Karpas-422 (cell line): ENCODE data around the gene FOXA2. TPM values are rescaled to one million over a fixed set of nuclear protein-coding genes. Genes with fewer than 3 reads are reported as not detected.
"Not testable (repeated sequence)": the region's sequence is repeated elsewhere in the genome, so short reads cannot be mapped to it uniquely, and the experiment has no call there.

Experiments used
- DNase-seq: peaks from one replicate; pipeline ENCODE4 v3.0.0-alpha.2; 2015
- H2AFZ ChIP-seq: fragments of 200-600 bp; sonication (generic); 2 replicates; pipeline ENCODE4 v1.6.1; 2014; ENCODE audit warnings: antibody characterized with exemption, low read length, mixed read lengths
- H3K27ac ChIP-seq: fragments of 200-600 bp; sonication (generic); 2 replicates; pipeline ENCODE4 v1.5.1; 2014; ENCODE audit warnings: mild to moderate bottlenecking, low read length, moderate library complexity
- H3K27me3 ChIP-seq: fragments of 200-600 bp; sonication (generic); 2 replicates; pipeline ENCODE4 v1.6.1; 2014; ENCODE audit warnings: low read length, mixed read lengths
- H3K36me3 ChIP-seq: fragments of 200-600 bp; sonication (generic); 2 replicates; pipeline ENCODE4 v1.6.1; 2014; ENCODE audit warnings: low read length, mixed read lengths; ENCODE audit not compliant: insufficient read depth
- H3K4me1 ChIP-seq: fragments of 200-600 bp; sonication (generic); 2 replicates; pipeline ENCODE4 v1.6.1; 2014; ENCODE audit warnings: mild to moderate bottlenecking, low read length, mixed read lengths
- H3K4me2 ChIP-seq: fragments of 200-600 bp; sonication (generic); 2 replicates; pipeline ENCODE4 v1.6.1; 2014; ENCODE audit warnings: low read length, low read depth, mild to moderate bottlenecking; ENCODE audit not compliant: poor library complexity, severe bottlenecking
- H3K4me3 ChIP-seq: fragments of 200-600 bp; sonication (generic); 2 replicates; pipeline ENCODE4 v1.5.1; 2014; ENCODE audit warnings: mild to moderate bottlenecking, antibody characterized with exemption, low read length, mixed read lengths
- H3K79me2 ChIP-seq: fragments of 200-600 bp; sonication (generic); 2 replicates; pipeline ENCODE4 v1.6.1; 2014; ENCODE audit warnings: mild to moderate bottlenecking, low read length, mixed read lengths
- H3K9ac ChIP-seq: fragments of 200-600 bp; sonication (generic); 2 replicates; pipeline ENCODE4 v1.6.0; 2014; ENCODE audit warnings: low read length
- H3K9me2 ChIP-seq: fragments of 200-600 bp; sonication (generic), shearing (Covaris generic); replicated peaks from 2 replicates; pipeline ENCODE4 v1.6.0; 2014; ENCODE audit warnings: mild to moderate bottlenecking, low read length, moderate library complexity; ENCODE audit not compliant: insufficient read depth
- H3K9me3 ChIP-seq: fragments of 300-700, 200-600 bp; sonication (generic); 2 replicates; pipeline ENCODE4 v1.6.1; 2014; ENCODE audit warnings: low read length, mixed read lengths
- H4K20me1 ChIP-seq: fragments of 200-600 bp; sonication (generic); 2 replicates; pipeline ENCODE4 v1.6.1; 2014; ENCODE audit warnings: mild to moderate bottlenecking, antibody characterized with exemption, low read length, low read depth; ENCODE audit not compliant: insufficient read depth
- total RNA-seq: library from RNA; depleted of rRNA; stranded (reverse); fragments of >200 nt; shearing (Covaris generic); gene quantifications from 2 replicates; pipeline ENCODE4 v1.2.3, GENCODE V29; 2014; ENCODE audit warnings: low replicate concordance

Gene FOXA2
- total RNA-seq, 1 experiment from 2014 or later = not detected

DNA sequence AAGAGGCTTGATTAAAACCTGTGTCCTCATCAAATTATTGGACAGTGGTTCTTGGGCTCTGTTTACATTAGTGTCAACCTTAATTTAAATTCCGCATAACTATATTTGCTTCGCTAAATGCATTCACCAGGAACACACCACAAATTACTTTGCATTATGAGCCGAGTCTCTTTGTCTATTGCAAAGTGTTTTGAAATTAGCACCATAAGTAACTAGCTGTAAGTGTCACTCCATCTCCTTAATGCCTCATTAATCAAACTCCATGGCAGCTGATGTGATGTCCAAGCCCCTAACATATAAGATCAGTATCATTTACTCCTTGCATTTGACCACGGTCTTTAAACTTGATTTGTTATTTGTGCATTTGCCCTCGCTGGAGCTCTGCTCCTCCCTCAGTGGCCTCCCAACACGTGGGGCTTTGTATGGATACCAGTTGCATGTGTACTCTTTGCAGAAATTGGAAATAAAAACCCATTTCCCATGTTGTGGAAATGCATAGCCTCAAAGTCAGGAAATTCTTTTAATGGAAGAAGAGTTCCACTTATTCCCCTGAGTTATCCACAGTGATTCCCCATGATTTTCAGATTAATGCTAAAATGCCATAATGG, 24.6 kb downstream of the FOXA2 start:
- no peaks in the 10 kb centered on the region for H3K9me2 ChIP-seq

DNA sequence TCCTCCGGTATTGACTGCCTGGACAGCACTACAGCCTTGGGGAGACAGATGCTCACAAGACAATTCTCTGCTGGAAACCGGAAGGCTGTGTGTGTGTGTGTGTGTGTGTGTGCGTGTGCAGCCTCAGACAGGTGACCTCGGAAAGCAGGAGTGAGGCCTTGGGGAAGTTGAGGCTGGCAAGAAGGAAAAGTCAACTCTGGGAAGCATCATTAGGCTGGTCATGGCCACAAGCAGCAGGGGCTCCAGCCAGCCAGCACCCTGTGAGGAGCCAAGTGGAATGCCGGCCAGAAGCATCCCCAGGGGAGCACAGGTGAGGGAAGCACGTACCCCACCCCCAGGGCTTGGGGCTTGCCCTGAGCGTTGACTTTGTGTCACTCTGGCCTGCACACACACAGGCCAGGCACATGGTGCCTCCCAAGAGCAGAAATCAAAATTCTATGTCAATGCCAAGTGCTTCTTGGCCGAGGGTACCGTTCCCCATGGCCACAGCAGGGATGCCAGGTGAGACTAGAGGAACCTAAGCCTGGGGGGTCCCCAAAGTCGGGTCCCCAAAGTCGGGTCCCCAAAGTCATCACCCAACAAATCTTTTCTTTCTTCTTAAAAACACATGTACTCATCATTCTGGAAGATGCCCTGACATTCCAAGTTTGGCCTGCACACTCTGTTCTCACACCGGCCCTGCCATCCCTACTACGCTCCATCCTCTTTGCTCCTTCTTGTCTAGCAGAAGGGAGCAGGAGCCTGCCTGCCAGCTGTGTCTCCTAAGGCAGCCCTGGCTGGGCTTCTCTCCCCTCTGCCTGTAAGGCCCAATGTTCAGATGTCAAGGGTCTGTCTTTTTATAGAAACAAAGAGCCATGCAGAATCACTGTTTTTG, 26.7 kb downstream of the FOXA2 start:
- Histone ChIP-seq H3K4me2 (no peak overlapping the region), H3K9me3 (no peaks in the 10 kb centered on the region), H2AFZ (no peak overlapping the region), H3K27ac (no peak overlapping the region), H3K79me2 (no peaks in the 10 kb centered on the region), H3K4me3 (no peak overlapping the region), H3K9me2 (no peaks in the 10 kb centered on the region), H3K9ac (no peak overlapping the region), H3K36me3 (no peaks in the 10 kb centered on the region), H4K20me1 (no peaks in the 10 kb centered on the region), H3K27me3 (no peaks in the 10 kb centered on the region), H3K4me1 (no peaks in the 10 kb centered on the region)
- DNase-seq = no peak

More for the DNA sequence above, 24.6 kb downstream of the FOXA2 start:
- no peak overlapping the region for H3K4me2 ChIP-seq
- DNase-seq = no peak
- no peak overlapping the region for H2AFZ ChIP-seq
- H3K27ac ChIP-seq = no peak overlapping the region
- H3K36me3 ChIP-seq = no peaks in the 10 kb centered on the region
- no peak overlapping the region for H3K9ac ChIP-seq
- no peaks in the 10 kb centered on the region for H3K27me3 ChIP-seq
- H3K4me3 ChIP-seq = no peak overlapping the region
- no peaks in the 10 kb centered on the region for H3K9me3 ChIP-seq
- H3K4me1 ChIP-seq = no peaks in the 10 kb centered on the region
- no peaks in the 10 kb centered on the region for H4K20me1 ChIP-seq
- H3K79me2 ChIP-seq = no peaks in the 10 kb centered on the region

DNA sequence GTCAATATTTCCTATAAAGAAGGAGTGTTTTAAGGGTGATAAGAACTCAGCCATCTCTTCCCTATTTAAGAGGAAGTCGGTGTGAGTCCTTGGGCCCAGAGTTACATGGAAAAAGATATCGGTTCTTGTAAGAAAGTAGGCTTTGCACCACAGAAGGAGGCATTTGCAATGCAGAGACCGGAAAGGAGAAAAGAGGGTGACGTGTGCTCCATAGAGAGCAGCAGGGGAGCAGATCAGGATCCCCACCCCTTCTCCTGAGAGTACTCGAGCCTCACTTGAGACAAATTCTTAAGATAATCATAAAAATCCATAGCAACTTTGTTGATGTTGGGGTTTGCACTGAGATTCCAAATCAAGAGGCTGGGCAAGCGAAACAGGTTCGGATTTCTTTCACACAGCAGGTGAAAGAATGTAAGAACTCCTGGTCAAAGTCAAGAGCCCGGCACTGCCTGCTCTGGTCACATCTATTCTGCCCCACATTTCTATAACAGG, 27.8 kb downstream of the FOXA2 start:
- Histone ChIP-seq H2AFZ (no peak overlapping the region), H4K20me1 (no peaks in the 10 kb centered on the region), H3K27ac (no peak overlapping the region), H3K9me3 (no peaks in the 10 kb centered on the region), H3K9ac (no peak overlapping the region), H3K27me3 (no peaks in the 10 kb centered on the region), H3K9me2 (no peaks in the 10 kb centered on the region), H3K36me3 (no peaks in the 10 kb centered on the region), H3K4me1 (no peaks in the 10 kb centered on the region), H3K4me2 (no peak overlapping the region), H3K79me2 (no peaks in the 10 kb centered on the region), H3K4me3 (no peak overlapping the region)
- DNase-seq = peak; percentile 36

DNA sequence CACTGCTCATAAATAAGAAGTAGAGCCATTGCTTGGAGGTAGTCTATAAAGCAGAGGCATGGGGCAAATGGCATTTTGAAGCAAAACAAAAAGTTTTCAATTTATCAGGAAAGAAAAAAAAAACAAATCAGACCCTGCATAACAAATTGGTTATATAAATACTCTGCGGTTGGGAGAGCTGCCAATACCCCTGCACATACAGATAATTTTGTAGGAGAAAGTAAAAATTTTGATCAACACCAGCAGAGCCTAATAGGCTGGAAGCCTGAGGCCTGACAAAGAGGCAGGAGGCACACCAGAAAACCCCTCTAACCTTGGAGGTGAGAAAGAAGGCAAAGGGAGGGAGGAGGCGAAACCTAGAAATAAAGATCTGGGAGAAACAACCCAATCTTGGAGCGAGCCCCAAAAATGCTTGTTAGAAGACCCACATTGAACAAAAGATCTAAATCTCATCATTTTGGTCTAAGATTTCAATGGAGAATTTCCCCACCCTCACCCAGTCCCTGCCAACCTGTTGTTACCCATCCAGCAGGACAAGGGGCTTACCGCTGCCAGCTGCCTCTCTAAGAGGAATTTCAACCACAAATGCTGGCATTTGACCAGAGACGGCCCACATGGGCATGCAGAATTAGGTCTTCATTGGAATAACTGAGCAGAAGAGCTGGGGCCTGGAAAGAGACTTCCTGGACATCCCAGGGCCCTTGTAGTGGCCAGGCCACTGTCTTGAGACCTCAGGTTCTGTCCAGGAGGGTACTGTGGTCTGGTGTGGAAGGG, 28.4 kb downstream of the FOXA2 start:
- Histone ChIP-seq H3K9me3 (no peaks in the 10 kb centered on the region), H3K27me3 (no peaks in the 10 kb centered on the region), H3K79me2 (no peaks in the 10 kb centered on the region), H3K27ac (no peak overlapping the region), H3K4me3 (no peak overlapping the region), H4K20me1 (no peaks in the 10 kb centered on the region), H3K9ac (no peak overlapping the region), H3K36me3 (no peaks in the 10 kb centered on the region), H2AFZ (no peak overlapping the region), H3K4me1 (no peaks in the 10 kb centered on the region), H3K9me2 (no peaks in the 10 kb centered on the region), H3K4me2 (no peak overlapping the region)
- no peak for DNase-seq

DNA sequence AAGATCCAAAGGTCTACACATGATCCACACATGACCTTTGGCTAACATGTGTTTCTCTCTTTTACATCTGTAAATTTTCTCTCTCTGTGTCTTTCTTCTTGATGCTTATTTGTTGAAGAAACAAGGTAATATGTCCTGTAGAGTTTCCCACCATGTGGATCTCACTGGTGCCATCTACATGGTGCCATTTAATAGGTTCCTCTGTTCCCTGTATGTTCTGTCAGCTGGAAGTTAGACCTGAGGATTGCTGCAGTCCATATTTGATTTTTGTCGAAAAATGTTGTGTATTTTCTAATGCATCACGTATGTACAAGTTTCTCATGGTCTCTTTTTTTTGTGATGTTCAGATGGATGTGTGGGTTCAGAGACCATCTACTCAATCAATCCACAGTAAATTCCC, 30.0 kb downstream of the FOXA2 start:
- Histone ChIP-seq H3K36me3 (no peaks in the 10 kb centered on the region), H3K4me2 (no peak overlapping the region), H2AFZ (no peak overlapping the region), H3K27ac (no peak overlapping the region), H3K79me2 (no peaks in the 10 kb centered on the region), H3K9ac (no peak overlapping the region), H3K9me3 (no peaks in the 10 kb centered on the region), H3K4me3 (no peak overlapping the region), H4K20me1 (no peaks in the 10 kb centered on the region), H3K4me1 (no peaks in the 10 kb centered on the region), H3K9me2 (no peaks in the 10 kb centered on the region), H3K27me3 (no peaks in the 10 kb centered on the region)
- no peak for DNase-seq

GRCh38 chr20:22550514-22550913, 33.9 kb downstream of the FOXA2 start:
- not testable (repeated sequence) for H3K4me1 ChIP-seq, H3K79me2 ChIP-seq, H3K27me3 ChIP-seq, H3K9me2 ChIP-seq, H3K4me2 ChIP-seq, H3K9ac ChIP-seq, H3K36me3 ChIP-seq, H3K9me3 ChIP-seq, DNase-seq, H2AFZ ChIP-seq, H3K27ac ChIP-seq, H3K4me3 ChIP-seq, H4K20me1 ChIP-seq

GRCh38 chr20:22548040-22548439, 36.3 kb downstream of the FOXA2 start:
- Histone ChIP-seq H3K9me2 (no peaks in the 10 kb centered on the region), H3K4me3 (no peak overlapping the region), H3K27me3 (no peaks in the 10 kb centered on the region), H4K20me1 (no peaks in the 10 kb centered on the region), H3K36me3 (no peaks in the 10 kb centered on the region), H2AFZ (no peak overlapping the region), H3K9ac (no peak overlapping the region), H3K27ac (no peak overlapping the region), H3K4me2 (no peak overlapping the region), H3K4me1 (no peaks in the 10 kb centered on the region), H3K9me3 (no peaks in the 10 kb centered on the region), H3K79me2 (no peaks in the 10 kb centered on the region)
- no peak for DNase-seq

DNA sequence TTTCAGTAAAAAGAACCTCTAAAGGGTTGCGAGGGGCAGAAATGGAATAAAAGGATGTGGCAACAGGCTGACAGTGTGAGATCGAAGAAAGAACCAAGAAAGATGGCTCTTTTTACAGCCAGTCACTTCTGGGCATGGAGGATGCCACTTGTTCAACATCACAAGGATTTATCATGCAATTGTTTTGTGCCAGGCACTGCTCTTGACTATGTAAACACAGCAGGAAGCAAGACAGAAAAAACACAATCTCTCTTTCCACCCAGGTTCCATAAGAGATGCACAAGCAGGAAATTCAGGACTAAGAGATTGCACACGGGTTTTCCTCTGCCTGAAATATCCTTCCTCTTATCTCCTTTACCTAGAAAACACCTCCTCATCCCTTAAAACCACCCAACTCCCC, 38.0 kb downstream of the FOXA2 start:
- H2AFZ ChIP-seq = no peak overlapping the region
- no peaks in the 10 kb centered on the region for H3K27me3 ChIP-seq
- H3K9me3 ChIP-seq = no peaks in the 10 kb centered on the region
- no peak overlapping the region for H3K4me2 ChIP-seq
- no peak overlapping the region for H3K27ac ChIP-seq
- no peaks in the 10 kb centered on the region for H3K9me2 ChIP-seq
- no peak for DNase-seq
- H3K36me3 ChIP-seq = no peaks in the 10 kb centered on the region
- H3K79me2 ChIP-seq = no peaks in the 10 kb centered on the region
- H3K9ac ChIP-seq = no peak overlapping the region
- no peaks in the 10 kb centered on the region for H4K20me1 ChIP-seq
- H3K4me3 ChIP-seq = no peak overlapping the region
- no peaks in the 10 kb centered on the region for H3K4me1 ChIP-seq
